Medulla oblongata (tissue), 1 donor: ENCODE measurements around the gene DHFR2.
"Not testable (repeated sequence)": the region's sequence is repeated elsewhere in the genome, so short reads cannot be mapped to it uniquely, and the experiment has no call there.

Experiments used
- DNase-seq: peaks from one replicate; pipeline ENCODE4 v3.0.0-alpha.2; 2015; ENCODE audit errors: extremely low spot score

Gene DHFR2

DNA sequence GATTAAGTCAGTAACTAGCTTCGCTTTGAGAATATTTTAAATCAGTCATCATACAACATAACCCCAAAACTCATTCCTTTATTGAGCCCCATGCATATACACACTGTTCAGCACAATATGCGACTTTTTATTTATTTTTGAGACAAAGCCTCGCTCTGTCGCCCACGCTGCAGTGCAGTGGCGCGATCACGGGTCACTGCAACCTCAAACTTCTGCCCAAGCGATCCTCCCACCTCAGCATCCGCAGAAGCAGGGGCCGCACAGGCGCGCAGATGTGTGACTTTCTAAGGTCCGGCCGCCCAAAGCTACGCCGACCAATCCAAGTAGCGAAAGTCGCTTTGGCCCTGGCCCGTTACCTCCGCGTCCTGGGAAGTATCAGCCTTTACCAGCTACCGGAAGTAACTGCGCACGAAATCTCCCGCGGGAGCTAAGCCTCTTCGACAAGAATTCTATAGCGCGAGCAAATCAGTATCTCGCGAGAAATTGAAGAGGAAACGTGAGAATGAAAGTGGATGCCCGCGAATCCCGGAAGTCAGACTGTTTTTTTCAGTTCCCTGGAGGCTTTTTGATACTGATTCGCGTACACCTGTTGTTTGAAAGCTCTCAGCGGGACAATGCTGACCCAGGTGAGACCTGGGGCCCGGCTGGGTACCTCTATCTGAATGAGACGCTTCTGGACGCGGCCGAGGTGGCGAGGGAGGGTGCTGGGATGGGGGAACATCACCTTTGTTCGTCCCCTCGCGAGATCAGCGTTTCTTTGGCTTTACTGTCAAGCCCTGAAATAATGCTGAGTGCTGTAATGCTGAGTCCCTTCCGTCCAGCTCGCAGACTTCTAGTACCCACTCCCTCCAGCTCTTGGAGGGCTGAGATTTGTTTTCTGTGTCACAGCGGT is at the start of gene DHFR2, which contains the start of gene NSUN3:
TSS of gene DHFR2 (minus strand) at position 404 of the 892 bp plus-strand sequence. CDS start 1,405 bp downstream, outside the sequence.
TSS of gene NSUN3 (plus strand) at position 549 of the 892 bp plus-strand sequence. CDS start at position 615, 66 bp downstream.
- peak; percentile 94 for DNase-seq

DNA sequence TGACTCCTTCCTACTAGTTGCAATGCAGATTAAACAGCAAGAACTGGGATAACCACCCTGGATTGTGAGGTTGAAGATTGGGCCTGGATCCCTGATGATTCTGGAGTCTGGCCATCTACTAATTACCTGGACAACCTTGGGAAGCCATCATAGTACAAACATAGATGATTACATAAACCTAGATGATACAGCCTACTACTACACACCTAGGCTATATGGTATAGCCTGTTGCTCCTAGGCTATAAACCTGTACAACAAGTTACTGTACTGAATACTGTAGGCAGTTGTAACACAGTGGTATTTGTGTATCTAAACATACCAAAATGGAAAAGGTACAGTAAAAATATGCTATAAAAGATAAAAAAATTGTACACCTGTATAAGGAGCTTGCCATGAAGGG is 48.1 kb upstream of the DHFR2 start:
- DNase-seq = no peak

DNA sequence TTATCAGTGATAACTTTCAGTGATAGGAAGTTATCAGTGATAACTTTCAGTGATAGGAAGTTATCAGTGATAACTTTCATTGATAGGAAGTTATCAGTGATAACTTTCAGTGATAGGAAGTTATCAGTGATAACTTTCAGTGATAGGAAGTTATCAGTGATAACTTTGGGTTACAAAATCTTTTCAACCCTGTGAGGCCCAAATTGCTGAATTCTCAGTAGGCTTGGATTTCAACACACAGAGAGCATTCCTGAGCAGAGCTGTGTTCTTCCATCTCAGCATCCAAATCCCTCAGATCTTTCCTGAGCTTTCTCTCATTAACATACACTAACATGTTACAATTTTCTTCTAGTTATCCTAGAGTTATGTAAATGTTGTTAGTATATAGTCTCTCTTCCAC is 47.5 kb upstream of the DHFR2 start:
- DNase-seq = not testable (repeated sequence)

DNA sequence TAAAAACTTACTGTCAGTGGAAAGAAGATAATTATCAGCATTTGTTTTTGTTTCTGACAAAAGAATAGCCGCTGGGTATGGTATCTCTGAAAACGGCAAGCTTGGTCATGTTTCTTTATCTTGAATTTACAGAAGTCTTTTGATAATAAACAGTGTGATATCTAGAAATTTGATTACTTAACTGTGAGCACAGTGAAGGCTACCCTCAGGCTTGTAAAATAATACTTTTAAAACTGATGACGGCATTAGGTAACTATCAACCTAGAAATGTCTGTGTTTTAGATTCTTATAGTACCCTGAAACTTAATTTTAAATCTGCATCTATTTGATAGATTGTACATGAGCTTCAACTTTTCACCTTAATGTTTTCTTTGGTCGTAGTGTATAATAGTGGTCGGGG is 43.6 kb upstream of the DHFR2 start:
- no peak for DNase-seq

GRCh38 chr3:94101860-94102259 is 39.1 kb upstream of the DHFR2 start:
- no peak for DNase-seq

DNA sequence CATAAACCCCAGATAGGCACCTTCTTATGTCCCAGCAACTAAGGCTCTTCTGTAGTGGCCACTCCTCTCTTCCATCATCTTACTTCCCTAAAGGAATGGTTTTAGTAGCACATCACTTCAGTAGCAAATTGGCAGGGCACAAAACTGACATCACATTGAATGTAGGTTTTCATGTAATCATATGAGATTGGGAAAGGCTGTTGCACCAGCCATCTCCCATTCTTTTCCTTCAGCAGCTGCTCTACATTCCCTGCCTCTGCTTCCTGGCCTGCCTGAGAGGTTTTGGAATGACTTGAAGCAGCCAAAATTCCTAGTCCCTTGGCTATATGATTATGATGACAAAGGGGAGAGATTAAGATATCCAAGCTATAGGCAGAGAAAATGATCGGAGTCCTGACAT is 36.6 kb upstream of the DHFR2 start:
- DNase-seq = no peak

DNA sequence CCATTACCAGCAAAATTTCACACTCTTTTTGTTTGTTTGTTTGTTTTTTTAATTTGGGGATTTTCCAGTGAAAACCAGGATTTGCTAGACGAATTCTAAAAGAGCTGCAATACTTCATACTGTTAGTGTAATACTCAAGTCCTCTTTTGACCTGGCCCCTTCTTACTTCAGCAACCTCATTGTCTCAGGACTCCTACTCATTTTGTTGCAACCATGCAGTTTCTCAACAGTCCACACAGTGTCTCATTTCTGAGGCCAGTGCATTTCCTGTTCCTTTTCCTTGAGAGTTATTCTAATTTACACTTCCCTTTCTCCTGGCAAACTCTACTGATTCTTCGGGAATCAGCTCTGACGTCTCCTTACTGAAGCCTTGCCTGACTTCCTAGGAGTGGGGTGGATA is 35.7 kb upstream of the DHFR2 start:
- no peak for DNase-seq

- no peak for DNase-seq
Observed at GRCh38 chr3:94095111-94095510, 32.4 kb upstream of the DHFR2 start.

- no peak for DNase-seq
Observed at GRCh38 chr3:94093151-94093550, 30.4 kb upstream of the DHFR2 start.

GRCh38 chr3:94092086-94092485 is 29.4 kb upstream of the DHFR2 start:
- no peak for DNase-seq

- DNase-seq = no peak
Observed at GRCh38 chr3:94089126-94089525, 26.4 kb upstream of the DHFR2 start.

GRCh38 chr3:94083261-94083660 is 20.5 kb upstream of the DHFR2 start:
- DNase-seq = no peak

- no peak for DNase-seq
Observed at GRCh38 chr3:94082391-94082937, 19.7 kb upstream of the DHFR2 start.

- DNase-seq = no peak
Observed at GRCh38 chr3:94081884-94082283, 19.2 kb upstream of the DHFR2 start.

- DNase-seq = not testable (repeated sequence)
Observed at GRCh38 chr3:94080552-94080951, 17.8 kb upstream of the DHFR2 start.

DNA sequence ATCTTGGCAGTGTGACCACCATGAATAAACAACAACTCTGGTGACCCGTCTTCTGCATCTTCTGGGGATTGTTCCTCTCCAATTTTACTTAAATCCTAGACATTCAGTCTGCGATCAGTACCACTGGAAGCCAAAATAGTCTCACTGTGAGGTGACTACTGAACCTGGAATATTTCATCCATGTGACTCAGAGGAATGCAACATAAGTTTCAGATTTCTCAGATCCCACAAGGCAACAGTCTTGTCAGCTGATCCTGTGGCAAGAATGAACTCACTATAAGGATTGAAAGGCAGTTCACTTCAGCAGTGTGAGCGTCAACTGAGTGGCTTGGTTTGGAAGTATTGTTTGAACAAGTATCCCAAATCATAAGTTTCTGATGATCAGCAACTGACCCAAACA is 13.3 kb upstream of the DHFR2 start:
- no peak for DNase-seq

DNA sequence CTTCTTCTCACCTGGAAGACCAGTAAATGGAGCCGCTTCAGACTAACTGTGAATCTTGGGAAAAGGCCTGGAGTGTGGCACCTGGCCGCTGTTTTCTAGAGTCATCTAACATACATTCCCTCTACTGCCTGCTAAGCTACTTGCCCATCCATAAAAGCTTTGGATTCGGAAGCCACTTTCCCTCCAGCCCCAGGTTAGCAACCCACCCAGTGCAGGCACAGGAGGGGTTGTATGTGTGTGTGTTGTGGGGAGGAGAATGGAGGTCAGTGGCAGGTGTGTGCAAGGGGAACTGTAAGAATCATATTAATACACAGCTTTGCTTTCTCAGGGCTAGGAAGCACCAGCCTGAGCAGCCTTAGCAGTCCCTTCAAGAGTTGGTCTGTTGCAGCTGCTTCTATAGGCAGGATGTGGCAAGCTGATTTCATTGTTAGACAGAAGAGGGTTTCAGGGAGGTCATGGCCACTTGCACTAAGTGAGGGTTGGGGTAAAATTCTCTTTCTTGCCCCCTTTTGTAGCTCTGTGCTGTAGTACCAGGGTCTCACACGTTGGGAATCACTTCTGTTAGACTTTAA is 9.1 kb upstream of the DHFR2 start:
- DNase-seq = no peak

GRCh38 chr3:94070341-94070911 is 7.7 kb upstream of the DHFR2 start:
- no peak for DNase-seq

GRCh38 chr3:94069194-94069813 is 6.6 kb upstream of the DHFR2 start:
- DNase-seq = peak; percentile 34

GRCh38 chr3:94066506-94067500 is 4.1 kb upstream of the DHFR2 start:
- DNase-seq = no peak
